Ovary (tissue), 9 donors: Measurements from ENCODE around the gene DCN. TPM values are rescaled to one million over a fixed set of nuclear protein-coding genes. Genes with fewer than 3 reads are reported as not detected.

Experiments
- DNase-seq, 5 donors: peaks; one replicate each; pipeline ENCODE4 v3.0.0-alpha.2; 2019 to 2020
- H3K27ac ChIP-seq, 2 donors: fragments of 200-600 bp; one replicate each; pipeline versions ENCODE4 v1.5.1 to v1.8.0; 2019 to 2022
- H3K27me3 ChIP-seq: fragments of 200-600 bp; one replicate; pipeline ENCODE4 v1.8.0; 2022
- H3K36me3 ChIP-seq: fragments of 200-600 bp; sonication (generic); one replicate; pipeline ENCODE4 v1.5.1; 2019
- H3K4me1 ChIP-seq: one replicate; pipeline ENCODE4 v1.8.1; 2013; ENCODE audit warnings: mild to moderate bottlenecking, moderate library complexity; ENCODE audit not compliant: insufficient read depth
- H3K4me3 ChIP-seq: fragments of 200-600 bp; sonication (generic); one replicate; pipeline ENCODE4 v1.5.1; 2017
- H3K9me3 ChIP-seq, 2 donors: fragments of 200-600 bp in 1 of 2; sonication (generic) in 1 of 2; one replicate each; pipeline versions ENCODE4 v1.5.1 to v1.8.1; 2013 to 2019; ENCODE audit warnings: mild to moderate bottlenecking in 1 of 2, moderate library complexity in 1 of 2
- CTCF ChIP-seq, 3 donors: fragments of 450-650 bp in 2 of 3; fragments of 200-600 bp in 1 of 3; IDR thresholded peaks; one replicate each; pipeline versions ENCODE4 v1.5.1 to v1.8.0; 2016 to 2022; ENCODE audit warnings: antibody characterized with exemption in 3 of 3, mild to moderate bottlenecking in 1 of 3
- EP300 ChIP-seq: sonication (generic); formaldehyde crosslinking; IDR thresholded peaks from one replicate; pipeline ENCODE4 v1.6.1; 2017; ENCODE audit warnings: antibody characterized with exemption
- POLR2A ChIP-seq: fragments of 450-650 bp; IDR thresholded peaks from one replicate; pipeline ENCODE4 v1.6.1; 2017; ENCODE audit warnings: antibody characterized with exemption, mild to moderate bottlenecking, moderate library complexity
- WGBS, 3 donors: extraction: QIAGEN DNeasy Blood & Tissue Kit in 1 of 3; methylation state at CpG; one replicate each; pipeline versions ENCODE4 v1.1.5 to v1.1.7; 2013 to 2017; 5-methylcytosine and 5-hydroxymethylcytosine counted together
- intact Hi-C, 4 donors: fragments of 100-400 bp; cut with DNase I; formaldehyde crosslinking; loops; one replicate each; pipeline versions ENCODE4 v1.11.0 to v1.15.1; 2022 to 2023
- polyA plus RNA-seq, 2 donors: library from polyadenylated mRNA; stranded (reverse); fragments of 200-250 nt in 1 of 2; fragments of 350-450 nt in 1 of 2; fragmentation: Illumina TruSeq in 1 of 2; extraction: RNeasy Lipid Tissue Mini Kit (QIAGEN cat#74804) in 1 of 2; gene quantifications; one replicate each; pipeline ENCODE4 v1.2.3, GENCODE V29; 2013 to 2014
- total RNA-seq, 7 donors: library from RNA; depleted of rRNA in 2 of 7; stranded (reverse); fragments of >200 nt in 2 of 7; fragmentation: NEBNext Ultra II Directional in 3 of 7; extraction: Animal tissue kit (Norgen Biotek cat#: 25700) in 3 of 7; gene quantifications; one replicate each; pipeline versions ENCODE4 v1.1.0 to v1.2.4, GENCODE V29; 2016 to 2023
- donor health status: DM: no; HTN: no; CAD: no; lungs with moderate emphysema.
- donor health status: DM: no; HTN: no; CAD: no.
- donor health status: Bipolar disorder and iron deficiency.
- donor health status: DM: yes; HTN: yes; CAD: no.
- donor health status: DM: no; HTN: no; CAD: no.
- donor health status: DM: yes; HTN: yes; CAD: no.

Gene DCN
- total and polyA plus RNA-seq, 9 donors = 1,911 to 5,778 (median 2,871) TPM

GRCh38 chr12:91103624-91104023, 79.0 kb downstream of the DCN start:
- intact Hi-C loops = loop anchor here in 1 of 4 donors (10.0 kb wide), 1 partner anchor 221 kb away; no protein-coding TSS in a partner anchor
- 55 to 63% (median 55%) methylated on average over 1 of the region's 1 CpG for WGBS, 3 donors

GRCh38 chr12:91103101-91103500, 79.5 kb downstream of the DCN start:
- Histone ChIP-seq H3K27me3 (no peaks in the 10 kb centered on the region), H3K4me3 (no peak overlapping the region), H3K27ac (no peak overlapping the region), H3K4me1 (no peaks in the 10 kb centered on the region), H3K9me3 (no peaks in the 10 kb centered on the region), H3K36me3 (no peaks in the 10 kb centered on the region)
- intact Hi-C loops = loop anchor here in 1 of 4 donors (10.0 kb wide), 1 partner anchor 222 kb away; no protein-coding TSS in a partner anchor
- no peak for DNase-seq
- TF ChIP-seq EP300 (no peak), POLR2A (no peak), CTCF (IDR thresholded peaks at IDR 0.05) (no peak)

More at GRCh38 chr12:91103624-91104023, 79.0 kb downstream of the DCN start:
- Histone ChIP-seq H3K9me3 (no peaks in the 10 kb centered on the region), H3K4me3 (no peak overlapping the region), H3K4me1 (no peaks in the 10 kb centered on the region), H3K27me3 (no peaks in the 10 kb centered on the region), H3K36me3 (no peaks in the 10 kb centered on the region), H3K27ac (no peak overlapping the region)
- DNase-seq = no peak
- no peak for TF ChIP-seq CTCF (IDR thresholded peaks at IDR 0.05)
- TF ChIP-seq POLR2A = no peak
- TF ChIP-seq EP300 = no peak

GRCh38 chr12:91100906-91101305, 81.7 kb downstream of the DCN start:
- intact Hi-C loops = loop anchor here in 1 of 4 donors (10.0 kb wide), 1 partner anchor 224 kb away; no protein-coding TSS in a partner anchor
- Histone ChIP-seq H3K27ac (no peak overlapping the region), H3K4me1 (no peaks in the 10 kb centered on the region), H3K4me3 (no peak overlapping the region), H3K9me3 (no peaks in the 10 kb centered on the region), H3K36me3 (no peaks in the 10 kb centered on the region), H3K27me3 (no peaks in the 10 kb centered on the region)
- TF ChIP-seq POLR2A (no peak), CTCF (IDR thresholded peaks at IDR 0.05) (no peak), EP300 (no peak)
- DNase-seq = no peak
- 34 to 54% (median 47%) methylated on average over 2 of the region's 2 CpGs for WGBS, 3 donors

GRCh38 chr12:91099836-91100235, 82.8 kb downstream of the DCN start:
- WGBS, 3 donors = 86 to 91% (median 87%) methylated on average over 2 of the region's 2 CpGs
- Histone ChIP-seq H3K27me3 (no peaks in the 10 kb centered on the region), H3K36me3 (no peaks in the 10 kb centered on the region), H3K4me3 (no peak overlapping the region), H3K27ac (no peak overlapping the region), H3K9me3 (no peaks in the 10 kb centered on the region), H3K4me1 (no peaks in the 10 kb centered on the region)
- TF ChIP-seq EP300 (no peak), CTCF (IDR thresholded peaks at IDR 0.05) (no peak), POLR2A (no peak)
- intact Hi-C loops = loop anchor here in 1 of 4 donors (10.0 kb wide), 1 partner anchor 225 kb away; no protein-coding TSS in a partner anchor
- DNase-seq = no peak
